ENCODE results near the gene MUC2.

The MUC2 gene

GRCh38 chr11:1032310-1032891, 42.3 kb upstream of the MUC2 start:
- peaks cover 6% of the 10 kb centered on the region for H3K9me3 Mint-ChIP-seq
- H3K4me1 Mint-ChIP-seq (ENCODE audit: low read depth): peaks cover 10% of the 10 kb centered on the region
- intact Hi-C loops (cut with micrococcal nuclease): no loop called here
- H3K36me3 Mint-ChIP-seq (ENCODE audit: low read depth): peaks cover 77% of the 10 kb centered on the region
- H3K27me3 Mint-ChIP-seq: peaks cover 1% of the 10 kb centered on the region
- no peak overlapping the region for H3K27ac Mint-ChIP-seq
- no peak overlapping the region for H3K4me3 Mint-ChIP-seq

- H3K4me1 Mint-ChIP-seq (ENCODE audit: low read depth): peaks cover 10% of the 10 kb centered on the region
- peaks cover 74% of the 10 kb centered on the region for H3K36me3 Mint-ChIP-seq (ENCODE audit: low read depth)
- no peak overlapping the region for H3K4me3 Mint-ChIP-seq
- H3K27ac Mint-ChIP-seq: no peak overlapping the region
- intact Hi-C loops (cut with micrococcal nuclease): no loop called here
- peaks cover 1% of the 10 kb centered on the region for H3K27me3 Mint-ChIP-seq
- peaks cover 6% of the 10 kb centered on the region for H3K9me3 Mint-ChIP-seq
These were observed 41.5 kb upstream of the MUC2 start for GRCh38 chr11:1033016-1033798.

- peaks cover 6% of the 10 kb centered on the region for H3K9me3 Mint-ChIP-seq
- peaks cover 72% of the 10 kb centered on the region for H3K36me3 Mint-ChIP-seq (ENCODE audit: low read depth)
- intact Hi-C loops (cut with micrococcal nuclease): no loop called here
- peaks cover 10% of the 10 kb centered on the region for H3K4me1 Mint-ChIP-seq (ENCODE audit: low read depth)
- peaks cover 1% of the 10 kb centered on the region for H3K27me3 Mint-ChIP-seq
- no peak overlapping the region for H3K4me3 Mint-ChIP-seq
- H3K27ac Mint-ChIP-seq: no peak overlapping the region
These were observed 40.7 kb upstream of the MUC2 start for GRCh38 chr11:1034001-1034400.

GRCh38 chr11:1034456-1035295, 40.0 kb upstream of the MUC2 start:
- peaks cover 1% of the 10 kb centered on the region for H3K27me3 Mint-ChIP-seq
- no peak overlapping the region for H3K4me3 Mint-ChIP-seq
- no peak overlapping the region for H3K27ac Mint-ChIP-seq
- peaks cover 6% of the 10 kb centered on the region for H3K9me3 Mint-ChIP-seq
- intact Hi-C loops (cut with micrococcal nuclease): no loop called here
- H3K36me3 Mint-ChIP-seq (ENCODE audit: low read depth): peaks cover 72% of the 10 kb centered on the region
- H3K4me1 Mint-ChIP-seq (ENCODE audit: low read depth): peaks cover 10% of the 10 kb centered on the region

- Mint-ChIP-seq H3K4me3 (no peak overlapping the region), H3K36me3 (ENCODE audit: low read depth) (peaks cover 70% of the 10 kb centered on the region), H3K27me3 (peaks cover 4% of the 10 kb centered on the region), H3K9me3 (peaks cover 6% of the 10 kb centered on the region), H3K4me1 (ENCODE audit: low read depth) (peaks cover 10% of the 10 kb centered on the region), H3K27ac (no peak overlapping the region)
- intact Hi-C loops (cut with micrococcal nuclease): no loop called here
These were observed 38.9 kb upstream of the MUC2 start for GRCh38 chr11:1035577-1036283.

GRCh38 chr11:1036303-1036923, 38.3 kb upstream of the MUC2 start, which contains the start of gene MUC6:
Gene MUC6, minus strand, starts transcription at chr11:1036718. Its CDS starts 63 bp downstream, at chr11:1036655.
- Mint-ChIP-seq H3K4me3 (no peak within 1 kb of the TSS), H3K27ac (no peak within 1 kb of the TSS), H3K9me3 (peaks cover 6% of the 10 kb centered on the region), H3K36me3 (ENCODE audit: low read depth) (peaks cover 65% of the 10 kb centered on the region), H3K27me3 (peaks cover 4% of the 10 kb centered on the region), H3K4me1 (ENCODE audit: low read depth) (peaks cover 10% of the 10 kb centered on the region)
- intact Hi-C loops (cut with micrococcal nuclease): no loop called here

GRCh38 chr11:1036931-1037330, 37.7 kb upstream of the MUC2 start:
- H3K9me3 Mint-ChIP-seq: peaks cover 4% of the 10 kb centered on the region
- H3K4me3 Mint-ChIP-seq: no peak overlapping the region
- H3K27ac Mint-ChIP-seq: no peak overlapping the region
- peaks cover 6% of the 10 kb centered on the region for H3K4me1 Mint-ChIP-seq (ENCODE audit: low read depth)
- intact Hi-C loops (cut with micrococcal nuclease): no loop called here
- H3K27me3 Mint-ChIP-seq: peaks cover 4% of the 10 kb centered on the region
- peaks cover 62% of the 10 kb centered on the region for H3K36me3 Mint-ChIP-seq (ENCODE audit: low read depth)

GRCh38 chr11:1037506-1038055, 37.1 kb upstream of the MUC2 start:
- intact Hi-C loops (cut with micrococcal nuclease): no loop called here

GRCh38 chr11:1038361-1038760, 36.3 kb upstream of the MUC2 start:
- intact Hi-C loops (cut with micrococcal nuclease): no loop called here
- no peak overlapping the region for H3K27ac Mint-ChIP-seq
- peaks cover 62% of the 10 kb centered on the region for H3K36me3 Mint-ChIP-seq (ENCODE audit: low read depth)
- H3K27me3 Mint-ChIP-seq: peaks cover 3% of the 10 kb centered on the region
- no peaks in the 10 kb centered on the region for H3K9me3 Mint-ChIP-seq
- H3K4me3 Mint-ChIP-seq: no peak overlapping the region
- no peaks in the 10 kb centered on the region for H3K4me1 Mint-ChIP-seq (ENCODE audit: low read depth)

More at GRCh38 chr11:1037506-1038055, 37.1 kb upstream of the MUC2 start:
- Mint-ChIP-seq H3K4me1 (ENCODE audit: low read depth) (no peaks in the 10 kb centered on the region), H3K27ac (no peak overlapping the region), H3K36me3 (ENCODE audit: low read depth) (peaks cover 62% of the 10 kb centered on the region), H3K27me3 (peaks cover 3% of the 10 kb centered on the region), H3K4me3 (no peak overlapping the region), H3K9me3 (no peaks in the 10 kb centered on the region)

- intact Hi-C loops (cut with micrococcal nuclease): no loop called here
- no peaks in the 10 kb centered on the region for H3K4me1 Mint-ChIP-seq (ENCODE audit: low read depth)
- H3K27me3 Mint-ChIP-seq: peaks cover 6% of the 10 kb centered on the region
- H3K9me3 Mint-ChIP-seq: no peaks in the 10 kb centered on the region
- no peak overlapping the region for H3K27ac Mint-ChIP-seq
- H3K4me3 Mint-ChIP-seq: no peak overlapping the region
- H3K36me3 Mint-ChIP-seq (ENCODE audit: low read depth): peaks cover 62% of the 10 kb centered on the region
These were observed 35.8 kb upstream of the MUC2 start for GRCh38 chr11:1038921-1039320.

- no peaks in the 10 kb centered on the region for H3K9me3 Mint-ChIP-seq
- H3K4me1 Mint-ChIP-seq (ENCODE audit: low read depth): no peaks in the 10 kb centered on the region
- no peak overlapping the region for H3K4me3 Mint-ChIP-seq
- intact Hi-C loops (cut with micrococcal nuclease): no loop called here
- peaks cover 9% of the 10 kb centered on the region for H3K27me3 Mint-ChIP-seq
- H3K27ac Mint-ChIP-seq: no peak overlapping the region
- H3K36me3 Mint-ChIP-seq (ENCODE audit: low read depth): peaks cover 69% of the 10 kb centered on the region
These were observed 34.9 kb upstream of the MUC2 start for GRCh38 chr11:1039481-1040427.

GRCh38 chr11:1040428-1041148, 34.1 kb upstream of the MUC2 start:
- intact Hi-C loops (cut with micrococcal nuclease): no loop called here
- H3K9me3 Mint-ChIP-seq: no peaks in the 10 kb centered on the region
- no peak overlapping the region for H3K4me3 Mint-ChIP-seq
- H3K4me1 Mint-ChIP-seq (ENCODE audit: low read depth): no peaks in the 10 kb centered on the region
- no peak overlapping the region for H3K27ac Mint-ChIP-seq
- peaks cover 14% of the 10 kb centered on the region for H3K27me3 Mint-ChIP-seq
- peaks cover 69% of the 10 kb centered on the region for H3K36me3 Mint-ChIP-seq (ENCODE audit: low read depth)
